Measurements from ENCODE around the gene RIMBP2.

GRCh38 chr12:130680451-130680990, 35.6 kb downstream of the RIMBP2 start:
- no peak for TF ChIP-seq CTCF (IDR thresholded peaks at IDR 0.05; ENCODE audit: insufficient read depth, low read length)
- TF ChIP-seq POLR2AphosphoS5 (IDR thresholded peaks at IDR 0.05; ENCODE audit: low read depth): no peak
- TF ChIP-seq REST (IDR thresholded peaks at IDR 0.05; ENCODE audit: insufficient replicate concordance, low read depth): no peak
- TF ChIP-seq SPI1 (IDR thresholded peaks at IDR 0.05; ENCODE audit: borderline replicate concordance, low read depth): no peak
- no peak for TF ChIP-seq GABPA (IDR thresholded peaks at IDR 0.05; ENCODE audit: low read depth)

Data from HL-60 (cell line).